ENCODE measurements around the gene EXOC1L. TPM values are rescaled to one million over a fixed set of nuclear protein-coding genes. Genes with fewer than 3 reads are reported as not detected.

Gene EXOC1L
- total RNA-seq, 1 experiment from 2014 or later = not detected

DNA sequence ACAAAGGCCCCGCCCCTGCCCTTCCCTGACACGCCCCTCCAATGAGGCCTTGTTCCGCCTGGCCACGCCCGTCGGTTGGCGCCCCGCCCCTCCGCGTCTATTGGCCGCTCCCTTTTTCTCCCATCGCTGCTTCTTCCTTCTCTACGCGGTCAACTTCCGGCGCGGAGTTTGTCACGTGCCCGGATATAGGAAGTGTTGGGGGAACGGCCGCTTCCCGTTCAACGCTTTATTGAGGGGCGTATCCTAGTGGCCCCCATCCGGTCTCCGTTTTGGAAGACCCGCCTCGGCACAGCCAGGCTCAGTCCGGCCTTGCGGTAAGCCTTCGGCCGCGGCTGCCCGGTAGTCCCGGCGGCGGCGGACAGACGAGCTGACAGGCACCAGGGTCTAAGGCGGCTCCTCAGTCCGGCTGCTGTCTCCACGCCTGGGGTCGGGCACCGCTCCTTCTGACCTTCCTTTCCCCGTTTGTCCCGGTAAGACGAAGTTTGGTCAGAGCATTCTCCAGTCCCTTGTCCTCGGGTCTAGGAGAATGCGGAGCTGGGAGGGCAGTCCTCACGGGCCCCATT, 34.0 kb downstream of the EXOC1L start, which contains the start of gene EXOC1:
EXOC1 (plus strand) TSS at position 165 of the 563 bp plus-strand sequence. CDS start 4,676 bp downstream, outside the sequence.
- ATAC-seq (peak; percentile 99), DNase-seq (ENCODE audit: low read depth, low spot score) (peak; percentile 58)
- Histone ChIP-seq H3K27ac (ENCODE audit: low read length) (peak within 1 kb of the TSS; percentile 87), H3K4me1 (ENCODE audit: control insufficient read depth, insufficient read depth, low read length) (peaks cover 5% of the 10 kb centered on the region), H3K27me3 (ENCODE audit: control insufficient read depth, insufficient read depth, low read length) (no peaks in the 10 kb centered on the region), H3K9me3 (ENCODE audit: control insufficient read depth, insufficient read depth, low read depth, low read length) (peaks cover 3% of the 10 kb centered on the region; the same call in 1 of the 2 replicates), H3K4me3 (ENCODE audit: low read depth in 2 of 2, low read length in 2 of 2) (peak within 1 kb of the TSS; percentile 91 to 92), H3K36me3 (ENCODE audit: control insufficient read depth, insufficient read depth, low read length) (peaks cover 2% of the 10 kb centered on the region; the same call in 1 of the 2 replicates)
- ChIA-PET POLR2A (no interaction called here), CTCF (no interaction called here)
- intact Hi-C loops (cut with micrococcal nuclease; ENCODE audit: unreplicated experiment) = no loop called here
- no TSS peak for BruUV-seq (replicated peaks)
- in situ Hi-C loops (cut with HindIII; ENCODE audit: low pct_unique_long_range_greater_than_20kb, low sequenced_read_pairs) = no loop called here
- TF ChIP-seq POLR2AphosphoS5 (IDR thresholded peaks at IDR 0.05; ENCODE audit: low read depth, low read length) = peak; percentile 54
- TF ChIP-seq SIN3A (IDR thresholded peaks at IDR 0.05; ENCODE audit: borderline replicate concordance, insufficient read depth, low read depth, low read length) = peak; percentile 58; the same call in 1 of the 2 replicates
- TF ChIP-seq, protein P1, sequence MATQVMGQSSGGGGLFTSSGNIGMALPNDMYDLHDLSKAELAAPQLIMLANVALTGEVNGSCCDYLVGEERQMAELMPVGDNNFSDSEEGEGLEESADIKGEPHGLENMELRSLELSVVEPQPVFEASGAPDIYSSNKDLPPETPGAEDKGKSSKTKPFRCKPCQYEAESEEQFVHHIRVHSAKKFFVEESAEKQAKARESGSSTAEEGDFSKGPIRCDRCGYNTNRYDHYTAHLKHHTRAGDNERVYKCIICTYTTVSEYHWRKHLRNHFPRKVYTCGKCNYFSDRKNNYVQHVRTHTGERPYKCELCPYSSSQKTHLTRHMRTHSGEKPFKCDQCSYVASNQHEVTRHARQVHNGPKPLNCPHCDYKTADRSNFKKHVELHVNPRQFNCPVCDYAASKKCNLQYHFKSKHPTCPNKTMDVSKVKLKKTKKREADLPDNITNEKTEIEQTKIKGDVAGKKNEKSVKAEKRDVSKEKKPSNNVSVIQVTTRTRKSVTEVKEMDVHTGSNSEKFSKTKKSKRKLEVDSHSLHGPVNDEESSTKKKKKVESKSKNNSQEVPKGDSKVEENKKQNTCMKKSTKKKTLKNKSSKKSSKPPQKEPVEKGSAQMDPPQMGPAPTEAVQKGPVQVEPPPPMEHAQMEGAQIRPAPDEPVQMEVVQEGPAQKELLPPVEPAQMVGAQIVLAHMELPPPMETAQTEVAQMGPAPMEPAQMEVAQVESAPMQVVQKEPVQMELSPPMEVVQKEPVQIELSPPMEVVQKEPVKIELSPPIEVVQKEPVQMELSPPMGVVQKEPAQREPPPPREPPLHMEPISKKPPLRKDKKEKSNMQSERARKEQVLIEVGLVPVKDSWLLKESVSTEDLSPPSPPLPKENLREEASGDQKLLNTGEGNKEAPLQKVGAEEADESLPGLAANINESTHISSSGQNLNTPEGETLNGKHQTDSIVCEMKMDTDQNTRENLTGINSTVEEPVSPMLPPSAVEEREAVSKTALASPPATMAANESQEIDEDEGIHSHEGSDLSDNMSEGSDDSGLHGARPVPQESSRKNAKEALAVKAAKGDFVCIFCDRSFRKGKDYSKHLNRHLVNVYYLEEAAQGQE (IDR thresholded peaks at IDR 0.05; ENCODE audit: insufficient read depth in 1 of 2, low read depth in 2 of 2, low read length in 1 of 2) = no peak
- TF ChIP-seq, protein P2, sequence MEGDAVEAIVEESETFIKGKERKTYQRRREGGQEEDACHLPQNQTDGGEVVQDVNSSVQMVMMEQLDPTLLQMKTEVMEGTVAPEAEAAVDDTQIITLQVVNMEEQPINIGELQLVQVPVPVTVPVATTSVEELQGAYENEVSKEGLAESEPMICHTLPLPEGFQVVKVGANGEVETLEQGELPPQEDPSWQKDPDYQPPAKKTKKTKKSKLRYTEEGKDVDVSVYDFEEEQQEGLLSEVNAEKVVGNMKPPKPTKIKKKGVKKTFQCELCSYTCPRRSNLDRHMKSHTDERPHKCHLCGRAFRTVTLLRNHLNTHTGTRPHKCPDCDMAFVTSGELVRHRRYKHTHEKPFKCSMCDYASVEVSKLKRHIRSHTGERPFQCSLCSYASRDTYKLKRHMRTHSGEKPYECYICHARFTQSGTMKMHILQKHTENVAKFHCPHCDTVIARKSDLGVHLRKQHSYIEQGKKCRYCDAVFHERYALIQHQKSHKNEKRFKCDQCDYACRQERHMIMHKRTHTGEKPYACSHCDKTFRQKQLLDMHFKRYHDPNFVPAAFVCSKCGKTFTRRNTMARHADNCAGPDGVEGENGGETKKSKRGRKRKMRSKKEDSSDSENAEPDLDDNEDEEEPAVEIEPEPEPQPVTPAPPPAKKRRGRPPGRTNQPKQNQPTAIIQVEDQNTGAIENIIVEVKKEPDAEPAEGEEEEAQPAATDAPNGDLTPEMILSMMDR (IDR thresholded peaks at IDR 0.05) = no peak
- no peak for TF ChIP-seq TCF7L2 (IDR thresholded peaks at IDR 0.05; ENCODE audit: low read depth, low read length)

DNA sequence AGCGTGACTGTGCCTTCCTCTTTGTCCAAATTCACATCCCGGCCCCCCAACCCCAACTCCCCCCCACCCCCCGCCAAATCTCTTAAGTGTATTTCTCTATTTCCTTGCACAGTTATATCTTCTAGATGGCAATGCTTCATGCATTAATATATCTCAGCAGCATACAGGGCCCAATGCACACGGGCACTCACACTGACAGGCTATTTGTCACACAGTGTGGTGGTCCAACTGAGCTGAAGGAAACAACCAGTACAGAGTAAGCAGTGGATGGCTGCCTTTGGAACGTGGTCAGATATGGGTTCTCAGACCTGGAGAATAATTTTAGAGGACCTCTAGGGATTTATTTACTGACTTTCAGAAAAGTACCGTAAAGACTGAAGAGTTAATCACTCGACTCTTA, 34.5 kb downstream of the EXOC1L start:
- Histone ChIP-seq H3K27me3 (ENCODE audit: control insufficient read depth, insufficient read depth, low read length) (no peaks in the 10 kb centered on the region), H3K36me3 (ENCODE audit: control insufficient read depth, insufficient read depth, low read length) (peaks cover 2% of the 10 kb centered on the region), H3K9me3 (ENCODE audit: control insufficient read depth, insufficient read depth, low read depth, low read length) (peaks cover 3% of the 10 kb centered on the region; the same call in 1 of the 2 replicates), H3K4me3 (ENCODE audit: low read depth in 2 of 2, low read length in 2 of 2) (peak overlapping the region; percentile 91 to 92), H3K4me1 (ENCODE audit: control insufficient read depth, insufficient read depth, low read length) (peaks cover 5% of the 10 kb centered on the region), H3K27ac (ENCODE audit: low read length) (peak overlapping the region; percentile 87)
- in situ Hi-C loops (cut with HindIII; ENCODE audit: low pct_unique_long_range_greater_than_20kb, low sequenced_read_pairs) = no loop called here
- intact Hi-C loops (cut with micrococcal nuclease; ENCODE audit: unreplicated experiment) = no loop called here
- no TSS peak for BruUV-seq (replicated peaks)
- ATAC-seq (peak; percentile 48; the same call in 1 of the 2 replicates), DNase-seq (ENCODE audit: low read depth, low spot score) (no peak)
- TF ChIP-seq POLR2AphosphoS5 (IDR thresholded peaks at IDR 0.05; ENCODE audit: low read depth, low read length) = no peak
- TF ChIP-seq, protein P1 (IDR thresholded peaks at IDR 0.05; ENCODE audit: insufficient read depth in 1 of 2, low read depth in 2 of 2, low read length in 1 of 2) = no peak
- TF ChIP-seq TCF7L2 (IDR thresholded peaks at IDR 0.05; ENCODE audit: low read depth, low read length) = no peak
- TF ChIP-seq, protein P2 (IDR thresholded peaks at IDR 0.05) = no peak
- no peak for TF ChIP-seq SIN3A (IDR thresholded peaks at IDR 0.05; ENCODE audit: borderline replicate concordance, insufficient read depth, low read depth, low read length)
- POLR2A ChIA-PET = no interaction called here
- CTCF ChIA-PET = no interaction called here

All from Panc1 (cell line).